HG02943 (cell line): Measurements from ENCODE around the gene SEH1L.
"Not testable (repeated sequence)": the region's sequence is repeated elsewhere in the genome, so short reads cannot be mapped to it uniquely, and the experiment has no call there.

ENCODE experiments used
- ATAC-seq: cut with Tn5 transposase; IDR thresholded peaks from one replicate; pipeline ENCODE4 v1.9.1; 2021; ENCODE audit warnings: mild to moderate bottlenecking, low read depth, moderate library complexity; ENCODE audit not compliant: unreplicated experiment

SEH1L gene

DNA sequence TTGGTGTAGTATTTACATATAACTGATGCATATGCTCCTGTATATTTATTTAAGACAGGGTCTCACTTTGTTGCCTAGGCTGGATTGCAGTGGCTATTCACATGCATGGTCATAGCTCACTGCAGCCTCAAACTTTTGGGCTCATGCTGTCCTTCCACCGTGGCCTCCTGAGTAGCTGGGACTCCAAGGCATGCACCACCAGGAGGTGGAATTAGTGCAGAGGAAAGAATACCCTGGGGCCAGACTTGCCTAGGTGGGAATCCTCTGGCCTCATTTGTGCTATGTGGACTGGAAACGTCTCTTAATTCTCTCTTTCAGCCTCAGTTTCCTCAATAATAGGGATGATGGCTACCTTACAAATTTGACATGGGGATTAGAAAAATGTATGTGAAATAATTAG, 45.6 kb downstream of the SEH1L start:
- no peak for ATAC-seq

DNA sequence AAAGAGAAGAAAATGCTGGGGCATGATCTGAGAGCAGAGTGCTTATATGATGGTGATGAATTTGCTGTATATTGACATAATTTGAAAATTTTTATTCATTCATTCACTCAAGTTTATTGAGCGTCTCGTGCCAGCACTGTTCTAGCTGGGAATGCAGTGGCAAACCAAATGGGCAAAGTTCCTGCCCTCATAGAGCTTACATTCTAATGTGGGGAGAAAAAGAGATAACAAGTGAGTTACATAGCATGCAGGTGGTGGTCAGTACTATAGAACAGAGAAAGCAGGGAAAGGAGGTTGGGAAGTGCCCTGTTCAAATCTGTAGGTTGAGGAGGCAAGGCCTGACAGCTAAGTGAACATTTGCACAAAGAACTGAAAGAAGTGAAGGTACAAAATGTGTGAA, 47.6 kb downstream of the SEH1L start:
- ATAC-seq = no peak

DNA sequence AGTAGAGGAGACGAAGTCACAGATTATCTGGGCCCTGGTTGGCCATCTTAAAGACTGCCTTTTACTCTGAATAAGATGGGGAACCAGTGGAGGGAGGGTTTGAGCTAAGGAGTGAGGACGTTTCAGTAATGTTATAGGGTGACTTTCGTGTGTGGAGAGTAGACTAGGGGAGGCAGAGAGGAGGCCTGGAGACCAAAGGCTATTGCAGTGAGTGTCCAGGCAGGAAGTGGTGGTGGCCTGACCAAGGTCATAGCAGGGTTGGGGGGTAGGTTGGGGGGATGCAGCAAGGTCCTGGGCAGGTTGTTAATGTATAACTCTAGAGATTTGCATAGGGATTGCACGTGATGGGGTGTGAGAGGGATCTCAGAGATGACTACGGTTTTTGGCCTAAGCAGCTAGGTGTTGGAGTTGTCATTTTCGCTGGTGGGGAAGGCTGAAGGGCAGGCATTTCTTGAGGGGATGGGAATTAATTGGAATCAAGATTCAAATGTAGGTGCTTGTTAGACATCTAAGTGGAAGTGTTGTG, 48.2 kb downstream of the SEH1L start:
- no peak for ATAC-seq

DNA sequence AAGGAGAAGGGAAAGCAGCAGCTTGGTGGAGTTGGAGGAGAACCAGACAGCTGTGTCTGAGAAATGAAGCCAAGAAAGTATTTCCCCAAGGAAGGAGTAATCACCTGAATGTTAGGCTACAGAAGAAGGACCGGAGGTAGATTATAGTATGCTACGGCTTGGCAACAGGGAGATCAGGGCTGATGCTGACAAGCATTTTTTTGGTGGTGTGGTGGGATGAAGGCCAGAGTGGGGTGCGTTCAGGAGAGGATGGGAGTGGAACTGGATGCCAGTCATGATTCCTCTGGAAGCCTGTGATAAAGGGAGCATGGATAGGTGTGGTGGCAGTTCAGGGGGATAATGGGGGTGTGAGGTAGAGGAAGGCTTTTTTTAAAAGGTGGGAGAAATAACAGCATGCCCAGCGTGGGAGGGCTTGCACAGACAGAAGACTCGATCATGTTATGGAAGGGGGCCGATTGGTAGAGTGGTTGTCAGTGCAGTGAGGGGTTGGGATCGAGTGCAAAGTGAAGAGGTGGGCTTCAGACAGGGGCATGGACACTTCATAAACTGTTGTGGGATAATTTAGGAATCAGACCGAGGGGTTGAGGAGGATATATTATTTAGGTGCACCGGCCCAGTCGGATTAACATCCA, 49.0 kb downstream of the SEH1L start:
- ATAC-seq = no peak

DNA sequence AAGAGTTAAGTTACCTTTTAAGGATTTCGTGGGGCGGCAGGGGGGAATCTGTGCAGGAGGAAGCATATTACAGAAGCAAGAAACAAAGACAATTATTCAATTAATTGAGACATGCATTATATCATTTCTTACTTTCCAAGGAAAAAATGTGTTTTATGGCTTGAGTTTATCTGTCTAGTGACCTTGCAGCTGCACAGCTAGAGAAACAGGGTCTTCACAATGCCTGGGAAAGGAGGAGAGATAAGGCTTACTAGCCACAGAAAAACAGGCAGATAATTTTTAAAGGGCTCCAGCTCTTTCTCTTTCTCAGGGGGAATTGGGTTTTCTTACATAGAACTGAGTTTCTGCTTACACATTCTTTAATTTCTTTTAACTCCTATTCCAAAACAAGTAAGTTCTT, 49.5 kb downstream of the SEH1L start:
- not testable (repeated sequence) for ATAC-seq

DNA sequence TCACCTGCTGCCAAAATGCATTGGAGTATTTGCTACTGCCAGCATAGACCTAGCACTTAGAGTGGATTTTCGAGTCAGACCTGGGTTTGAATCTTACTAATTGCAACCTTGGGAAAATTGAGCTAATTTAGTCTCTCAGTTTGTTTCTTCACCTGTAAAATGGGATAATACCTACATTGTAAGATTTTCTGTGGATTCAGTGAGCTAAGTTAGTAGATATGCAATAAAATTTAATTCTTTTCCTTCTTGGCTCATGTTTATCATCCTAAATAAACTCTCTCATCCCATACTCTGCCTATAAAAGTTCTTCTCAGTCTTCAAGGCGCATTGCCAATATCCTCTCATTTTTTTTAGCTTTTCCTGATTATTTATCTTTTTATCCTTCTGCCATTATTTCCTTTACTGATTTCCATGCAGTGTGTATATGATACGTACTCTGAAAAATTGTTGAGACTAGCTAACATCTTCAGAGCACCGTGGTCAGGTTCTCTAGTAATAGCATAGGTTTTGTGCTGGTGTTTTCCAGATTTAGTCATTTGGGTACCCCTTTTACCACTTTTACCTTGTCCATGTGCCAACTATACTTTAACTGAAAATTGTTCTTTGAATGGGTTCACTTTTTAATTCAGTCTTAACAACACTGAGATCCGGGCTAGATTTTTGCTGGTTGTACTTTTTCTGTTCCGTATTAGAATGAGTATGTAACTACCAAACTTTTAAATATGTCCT, 50.7 kb downstream of the SEH1L start:
- no peak for ATAC-seq

DNA sequence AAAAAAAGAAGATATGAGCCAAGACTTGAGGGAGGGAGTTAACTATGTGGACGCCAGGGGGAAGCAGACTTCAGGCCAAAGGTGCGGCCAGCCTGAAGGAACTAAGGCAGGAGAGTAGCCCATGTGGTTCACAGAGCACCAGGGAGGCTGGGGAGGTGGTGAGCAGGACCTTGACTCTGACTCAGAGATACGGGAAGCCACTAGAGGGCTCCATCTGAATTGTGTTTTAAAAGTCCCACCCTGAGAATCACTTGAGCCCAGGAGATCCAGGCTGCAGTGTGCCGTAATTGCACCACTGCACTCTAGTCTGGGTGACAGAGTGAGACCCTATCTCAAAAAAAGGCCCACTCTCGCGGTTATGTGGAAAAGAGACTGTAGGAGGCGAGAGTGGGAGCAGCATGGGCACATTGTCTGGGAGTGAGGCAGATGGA, 55.7 kb downstream of the SEH1L start:
- no peak for ATAC-seq

DNA sequence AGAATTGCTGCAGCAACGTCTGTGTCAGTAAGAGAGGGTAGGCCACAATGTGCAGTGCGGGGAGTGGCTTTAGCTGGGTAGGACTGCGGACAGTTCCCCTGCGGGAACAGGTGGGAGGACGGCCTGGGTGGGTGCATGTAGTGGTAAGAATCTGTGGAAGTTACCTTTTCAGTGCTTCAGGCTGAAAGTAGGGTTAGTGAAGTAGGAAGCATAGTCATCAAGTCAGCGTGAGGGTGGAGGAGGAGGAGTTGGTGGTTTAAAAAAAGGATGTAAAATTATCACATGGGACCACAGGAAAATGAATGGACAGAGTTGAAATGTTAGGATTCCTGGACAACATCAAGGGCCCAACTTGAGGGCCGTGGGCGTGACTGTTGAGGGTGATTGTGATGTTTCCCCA, 56.6 kb downstream of the SEH1L start:
- no peak for ATAC-seq

DNA sequence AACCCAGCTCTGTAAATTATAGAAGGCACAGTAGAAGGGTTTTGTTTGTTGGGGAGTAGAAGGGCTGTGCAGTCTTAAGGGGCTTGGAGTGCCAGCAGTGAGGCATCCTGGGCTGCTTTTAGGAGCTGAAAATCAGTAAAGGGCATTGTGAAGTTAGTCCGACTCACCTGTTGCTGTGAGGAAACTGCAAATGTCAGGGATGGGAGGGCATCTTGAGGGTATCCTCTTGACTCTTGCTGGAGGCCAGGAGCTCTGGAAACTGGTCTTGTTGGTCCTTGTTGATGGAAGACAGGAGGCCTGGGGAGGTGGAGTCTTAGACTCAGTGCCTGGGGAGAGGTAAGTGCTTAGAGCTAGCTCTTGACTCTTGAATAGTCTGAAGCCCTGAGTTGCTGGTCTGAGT, 57.5 kb downstream of the SEH1L start:
- ATAC-seq = no peak

DNA sequence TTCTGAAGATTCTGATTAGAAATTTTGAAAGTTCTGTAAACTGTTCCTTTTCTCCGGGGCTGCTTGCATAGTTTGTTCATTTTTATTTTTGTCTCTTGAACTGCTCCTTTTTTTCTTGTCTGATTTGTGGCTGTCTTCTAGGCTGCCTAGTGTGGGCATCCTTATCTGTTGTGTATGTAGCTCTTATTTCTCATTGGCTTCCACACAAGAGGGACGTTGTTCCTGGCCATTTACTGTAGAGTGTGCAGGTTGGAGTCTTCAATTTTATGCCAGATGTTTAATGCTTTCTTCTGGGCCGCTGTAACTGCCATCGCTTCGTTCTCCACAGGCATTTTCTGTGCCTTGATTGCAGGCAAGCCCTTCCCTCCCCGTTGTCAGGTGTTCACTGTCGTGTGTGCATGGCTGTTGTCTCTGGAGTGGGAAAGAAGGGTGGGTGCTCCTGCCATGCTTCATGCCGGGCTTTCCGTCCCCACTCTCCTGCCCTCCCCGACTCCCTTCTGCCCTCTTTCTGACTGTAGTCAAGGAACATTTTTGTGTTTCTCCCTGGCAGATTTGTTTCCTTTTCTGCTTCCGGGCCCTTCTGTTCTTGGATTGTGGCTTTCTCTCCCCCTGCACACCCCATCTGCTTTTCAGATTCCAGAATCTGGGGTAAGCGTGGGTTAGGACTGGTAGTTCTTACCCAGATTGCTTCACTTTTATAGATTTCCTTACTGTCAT, 58.9 kb downstream of the SEH1L start:
- no peak for ATAC-seq

DNA sequence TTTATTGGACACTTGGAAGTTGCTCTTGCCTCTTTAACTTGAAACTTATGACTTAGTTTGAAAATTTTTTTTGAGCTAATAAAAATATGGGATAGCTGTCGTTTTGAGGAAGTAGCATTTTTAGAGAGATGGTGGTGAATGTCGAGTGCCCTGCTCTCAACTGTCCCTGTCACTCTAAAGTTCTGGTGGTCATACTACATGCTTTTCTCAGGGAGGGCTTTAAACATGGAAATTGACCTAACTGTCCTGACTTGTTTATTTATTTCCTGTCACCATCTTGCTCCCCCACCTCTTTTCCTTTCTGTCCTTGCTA, 59.4 kb downstream of the SEH1L start:
- ATAC-seq = no peak

DNA sequence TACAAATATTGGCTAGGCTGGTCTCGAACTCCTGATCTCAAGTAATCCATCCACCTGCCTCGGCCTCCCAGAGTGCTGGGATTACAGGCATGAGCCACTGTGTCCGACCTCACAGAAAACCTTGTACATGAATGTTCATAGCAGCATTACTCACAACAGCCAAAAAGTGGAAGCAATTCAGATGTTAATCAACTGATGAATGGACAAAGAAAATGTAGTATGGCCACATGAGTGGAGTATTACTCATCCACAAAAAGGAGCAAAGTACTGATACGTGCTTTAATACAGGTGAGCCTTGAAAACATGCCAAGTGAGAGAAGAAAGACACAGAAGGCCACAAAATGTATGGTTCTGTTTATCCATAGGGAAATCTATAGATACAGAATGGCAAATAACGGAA, 63.9 kb downstream of the SEH1L start:
- no peak for ATAC-seq

DNA sequence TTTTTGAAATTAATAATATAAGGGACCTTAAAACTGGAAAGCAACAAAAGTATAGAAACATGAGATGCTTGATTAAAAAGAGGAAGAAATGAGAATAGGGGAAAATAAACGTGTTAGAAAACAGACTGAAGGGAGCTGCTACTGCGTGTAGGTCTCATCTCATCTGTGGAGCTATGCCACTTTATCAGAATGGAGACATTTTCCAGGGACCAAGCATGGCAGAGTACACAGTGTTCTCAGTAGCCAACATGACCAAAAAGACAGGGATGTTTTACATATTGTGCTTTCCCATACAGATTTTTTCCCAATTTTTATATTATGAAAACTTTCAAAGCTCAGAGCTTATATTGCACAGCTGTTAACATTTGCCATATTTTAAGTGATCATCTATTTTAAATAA, 66.4 kb downstream of the SEH1L start:
- no peak for ATAC-seq

DNA sequence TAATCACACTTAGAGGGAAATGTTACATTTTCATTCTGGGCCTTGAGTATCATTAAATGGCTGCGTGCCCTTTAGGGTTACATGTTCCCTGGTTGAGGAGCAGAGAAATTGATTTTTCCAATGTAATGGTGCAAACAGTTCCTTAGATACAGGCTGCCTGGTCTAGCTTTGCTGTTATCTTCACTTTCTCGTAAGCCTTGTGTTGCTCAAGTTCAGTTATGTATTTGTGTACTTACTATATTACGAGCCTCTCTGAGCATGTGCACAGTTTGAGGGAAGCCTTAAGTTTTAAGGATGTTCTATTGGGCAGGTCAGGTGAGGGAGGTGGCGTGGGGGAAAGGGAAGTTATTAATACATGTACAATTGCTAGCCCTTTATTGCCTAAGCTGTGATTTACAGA, 67.0 kb downstream of the SEH1L start:
- no peak for ATAC-seq

DNA sequence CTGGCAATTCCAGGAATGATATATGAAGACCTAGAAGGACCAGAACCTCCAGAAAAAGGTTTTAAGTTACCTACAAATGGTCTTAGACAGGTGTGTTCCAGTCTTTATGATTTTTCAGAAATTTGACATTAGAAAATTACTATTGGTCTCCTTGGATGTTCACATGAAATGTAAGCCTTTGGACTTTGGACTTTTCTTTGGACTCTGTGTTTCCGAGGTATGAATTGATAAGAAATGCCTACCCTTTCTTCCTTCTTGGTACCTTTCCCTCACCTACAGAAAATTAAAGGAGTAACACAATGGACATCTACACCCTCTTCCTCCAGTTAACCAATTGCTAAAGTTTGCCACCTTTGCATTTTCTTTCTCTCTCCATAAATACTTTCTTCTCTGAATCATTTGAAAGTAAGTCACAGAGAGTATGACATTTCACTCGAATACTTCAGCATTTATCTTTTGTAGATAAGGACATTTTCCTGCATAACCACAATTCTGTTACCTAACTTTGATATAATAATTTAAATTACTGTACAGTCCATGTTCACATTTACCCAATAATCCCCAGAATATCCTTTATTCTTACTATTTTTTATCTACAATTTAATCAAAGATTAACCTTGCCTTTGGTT, 69.5 kb downstream of the SEH1L start:
- no peak for ATAC-seq

DNA sequence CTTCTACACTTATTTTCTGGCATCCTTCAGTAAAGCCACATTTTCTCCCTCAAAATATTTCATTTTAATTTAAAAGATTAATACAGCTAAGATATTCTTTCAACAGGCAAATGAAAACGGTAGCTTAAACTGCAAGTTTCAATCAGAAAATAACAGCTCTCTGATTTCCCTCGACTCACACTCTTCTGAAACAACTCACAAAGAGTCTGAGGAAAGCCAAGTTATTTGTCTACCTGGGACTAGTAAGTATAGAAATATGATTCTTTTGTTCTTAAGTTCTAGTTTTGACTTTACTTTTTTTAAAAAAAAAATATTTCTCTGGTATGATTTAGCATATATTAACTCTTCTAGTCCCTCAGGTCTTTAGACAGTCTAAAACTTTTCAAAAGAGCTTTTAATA, 70.6 kb downstream of the SEH1L start:
- no peak for ATAC-seq

DNA sequence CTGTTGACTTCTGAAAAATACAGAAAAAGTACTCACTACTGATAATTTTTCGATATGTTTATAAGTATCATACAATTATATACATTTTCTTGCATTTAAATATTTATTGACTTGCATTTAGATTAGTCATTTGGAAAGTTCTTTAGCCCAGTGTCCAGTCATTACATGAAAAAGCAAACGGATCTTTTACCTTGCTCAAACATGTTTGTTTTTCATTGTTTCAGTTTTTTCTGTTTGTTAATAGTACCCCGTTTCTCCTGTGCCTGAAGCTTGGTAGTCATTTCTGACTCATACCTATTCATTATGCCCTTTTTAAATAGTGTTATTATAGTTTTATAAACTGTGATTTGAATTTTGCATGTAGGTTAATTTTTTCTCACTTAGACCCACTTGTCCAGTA, 71.5 kb downstream of the SEH1L start:
- ATAC-seq = no peak

DNA sequence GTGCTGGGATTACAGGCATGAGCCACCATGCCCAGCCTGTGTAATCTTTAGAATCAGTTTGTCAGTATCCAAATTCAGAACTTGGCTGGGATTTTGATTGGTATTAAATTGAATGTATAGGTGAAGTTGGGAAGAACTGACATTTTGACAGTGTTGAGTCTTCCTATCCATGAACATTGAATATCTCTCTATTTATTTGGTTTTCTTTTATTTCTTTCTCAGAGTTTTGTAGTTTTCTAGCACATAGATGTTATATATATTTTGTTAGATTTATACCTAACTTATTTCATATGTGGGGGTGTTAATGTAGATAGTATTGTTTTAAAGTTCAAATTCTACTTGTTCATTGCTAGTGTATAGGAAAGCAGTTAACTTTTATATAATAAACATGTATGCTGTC, 74.8 kb downstream of the SEH1L start:
- ATAC-seq = no peak

DNA sequence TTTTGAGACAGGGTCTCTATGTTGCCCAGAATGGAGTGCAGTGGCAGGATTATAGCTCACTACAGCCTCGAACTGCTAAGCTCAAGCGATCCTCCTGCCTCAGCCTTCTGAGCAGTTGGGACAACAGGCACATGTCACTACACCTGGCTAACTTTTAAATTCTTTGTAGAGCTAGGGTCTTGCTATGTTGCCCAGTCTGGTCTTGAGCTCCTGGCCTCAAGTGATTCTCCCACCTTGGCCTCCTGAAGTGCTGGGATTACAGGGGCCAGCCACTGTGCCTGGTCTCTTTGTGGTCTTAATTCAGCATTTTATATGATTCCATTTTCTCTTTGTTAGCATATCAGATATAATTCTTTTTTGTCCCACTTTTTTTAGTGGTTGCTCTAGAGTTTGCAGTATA, 77.4 kb downstream of the SEH1L start:
- no peak for ATAC-seq

DNA sequence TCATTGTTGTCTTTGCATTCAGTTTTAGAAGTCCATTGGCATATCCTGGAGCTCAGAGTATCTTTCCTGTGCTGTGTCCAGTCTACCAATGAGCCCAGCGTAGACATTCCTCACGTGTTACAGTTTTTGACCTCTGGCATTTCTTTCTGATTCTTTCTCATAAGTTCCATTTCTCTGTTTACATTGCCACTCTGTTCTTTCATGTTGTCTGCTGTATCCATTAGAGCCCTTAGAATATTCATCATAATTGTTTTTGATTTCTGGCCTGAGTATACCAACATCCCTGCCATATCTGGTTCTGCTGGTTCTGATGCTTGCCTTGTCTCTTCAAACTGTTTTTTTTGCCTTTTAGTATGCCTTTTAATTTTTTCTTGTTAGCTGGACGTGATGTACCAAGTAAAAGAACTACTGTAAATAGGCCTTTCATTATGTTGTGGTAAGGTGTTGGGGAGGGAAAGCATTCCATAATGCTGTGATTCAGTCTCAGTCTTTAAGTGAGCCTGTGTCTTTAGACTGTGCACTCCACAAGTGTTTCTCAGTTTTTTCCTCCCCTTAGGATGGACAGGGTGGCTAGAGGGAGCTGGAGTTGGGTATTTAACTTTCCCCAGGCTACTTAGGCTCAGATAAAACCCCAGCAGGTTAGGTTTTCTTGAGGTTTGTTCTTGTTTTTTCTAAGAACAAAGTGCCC, 78.9 kb downstream of the SEH1L start:
- no peak for ATAC-seq

DNA sequence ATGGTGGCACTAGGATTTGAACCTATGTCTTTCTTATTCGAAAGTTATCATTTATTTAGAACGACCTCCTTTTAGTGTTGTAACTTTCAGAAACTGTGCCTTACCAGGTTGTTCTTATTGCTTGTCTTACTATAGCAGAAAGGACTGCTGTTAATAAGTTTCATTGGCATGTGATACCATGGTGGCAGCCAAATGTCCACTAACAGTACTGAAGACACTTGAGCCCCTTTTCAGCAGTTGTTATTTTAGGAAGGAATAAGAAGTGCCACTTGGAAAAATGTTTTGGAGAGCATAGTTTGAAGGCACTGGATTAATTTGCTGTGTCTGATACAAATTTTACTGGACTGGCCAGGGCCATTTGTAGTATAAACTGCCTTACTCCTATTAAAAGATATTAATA, 81.1 kb downstream of the SEH1L start:
- ATAC-seq = no peak
